Measurements from ENCODE around the gene NUAK1. TPM values are rescaled to one million over a fixed set of nuclear protein-coding genes. Genes with fewer than 3 reads are reported as not detected.

Gene NUAK1
- total RNA-seq, 2 experiments from 2014 or later: 0.03 TPM; not detected in 1

- ChIA-PET POLR2A (no interaction called here), CTCF (ENCODE audit: unreplicated experiment) (no interaction called here)
- no peak for TF ChIP-seq EZH2phosphoT487 (IDR thresholded peaks at IDR 0.05; ENCODE audit: borderline replicate concordance, low read depth, low read length)
- TF ChIP-seq, protein P1, sequence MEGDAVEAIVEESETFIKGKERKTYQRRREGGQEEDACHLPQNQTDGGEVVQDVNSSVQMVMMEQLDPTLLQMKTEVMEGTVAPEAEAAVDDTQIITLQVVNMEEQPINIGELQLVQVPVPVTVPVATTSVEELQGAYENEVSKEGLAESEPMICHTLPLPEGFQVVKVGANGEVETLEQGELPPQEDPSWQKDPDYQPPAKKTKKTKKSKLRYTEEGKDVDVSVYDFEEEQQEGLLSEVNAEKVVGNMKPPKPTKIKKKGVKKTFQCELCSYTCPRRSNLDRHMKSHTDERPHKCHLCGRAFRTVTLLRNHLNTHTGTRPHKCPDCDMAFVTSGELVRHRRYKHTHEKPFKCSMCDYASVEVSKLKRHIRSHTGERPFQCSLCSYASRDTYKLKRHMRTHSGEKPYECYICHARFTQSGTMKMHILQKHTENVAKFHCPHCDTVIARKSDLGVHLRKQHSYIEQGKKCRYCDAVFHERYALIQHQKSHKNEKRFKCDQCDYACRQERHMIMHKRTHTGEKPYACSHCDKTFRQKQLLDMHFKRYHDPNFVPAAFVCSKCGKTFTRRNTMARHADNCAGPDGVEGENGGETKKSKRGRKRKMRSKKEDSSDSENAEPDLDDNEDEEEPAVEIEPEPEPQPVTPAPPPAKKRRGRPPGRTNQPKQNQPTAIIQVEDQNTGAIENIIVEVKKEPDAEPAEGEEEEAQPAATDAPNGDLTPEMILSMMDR (conservative IDR thresholded peaks at IDR 0.05; ENCODE audit: low read length): no peak
- no peak overlapping the region for H3K27ac ChIP-seq (ENCODE audit: low read depth, low read length, poor library complexity, severe bottlenecking)
- H3K4me1 ChIP-seq (ENCODE audit: insufficient read depth, low read length, poor library complexity, severe bottlenecking): no peaks in the 10 kb centered on the region
- H3K4me3 ChIP-seq (ENCODE audit: low read depth, low read length, poor library complexity, severe bottlenecking): no peak overlapping the region
- no TSS peak for BruUV-seq (replicated peaks)
- no peak for DNase-seq (ENCODE audit: low spot score)
- no peaks in the 10 kb centered on the region for H3K9me2 ChIP-seq (ENCODE audit: insufficient read depth, low read length)
- H3K9me3 ChIP-seq (ENCODE audit: low read length): no peaks in the 10 kb centered on the region
- no peak overlapping the region for H2AFZ ChIP-seq (ENCODE audit: low read length)
- H3K36me3 ChIP-seq (ENCODE audit: insufficient read depth, low read length): no peaks in the 10 kb centered on the region
- H3K4me2 ChIP-seq (ENCODE audit: low read length): no peak overlapping the region
- H4K20me1 ChIP-seq (ENCODE audit: insufficient read depth, low read length): no peaks in the 10 kb centered on the region
- intact Hi-C loops (cut with micrococcal nuclease; ENCODE audit: unreplicated experiment): loop anchor here (5.0 kb wide), 1 partner anchor 431 kb away; no protein-coding TSS in a partner anchor
- no peaks in the 10 kb centered on the region for H3K79me2 ChIP-seq (ENCODE audit: insufficient read depth, low read depth, low read length)
Observed at GRCh38 chr12:106138357-106138632, 459 bp downstream of the NUAK1 start.

DNA sequence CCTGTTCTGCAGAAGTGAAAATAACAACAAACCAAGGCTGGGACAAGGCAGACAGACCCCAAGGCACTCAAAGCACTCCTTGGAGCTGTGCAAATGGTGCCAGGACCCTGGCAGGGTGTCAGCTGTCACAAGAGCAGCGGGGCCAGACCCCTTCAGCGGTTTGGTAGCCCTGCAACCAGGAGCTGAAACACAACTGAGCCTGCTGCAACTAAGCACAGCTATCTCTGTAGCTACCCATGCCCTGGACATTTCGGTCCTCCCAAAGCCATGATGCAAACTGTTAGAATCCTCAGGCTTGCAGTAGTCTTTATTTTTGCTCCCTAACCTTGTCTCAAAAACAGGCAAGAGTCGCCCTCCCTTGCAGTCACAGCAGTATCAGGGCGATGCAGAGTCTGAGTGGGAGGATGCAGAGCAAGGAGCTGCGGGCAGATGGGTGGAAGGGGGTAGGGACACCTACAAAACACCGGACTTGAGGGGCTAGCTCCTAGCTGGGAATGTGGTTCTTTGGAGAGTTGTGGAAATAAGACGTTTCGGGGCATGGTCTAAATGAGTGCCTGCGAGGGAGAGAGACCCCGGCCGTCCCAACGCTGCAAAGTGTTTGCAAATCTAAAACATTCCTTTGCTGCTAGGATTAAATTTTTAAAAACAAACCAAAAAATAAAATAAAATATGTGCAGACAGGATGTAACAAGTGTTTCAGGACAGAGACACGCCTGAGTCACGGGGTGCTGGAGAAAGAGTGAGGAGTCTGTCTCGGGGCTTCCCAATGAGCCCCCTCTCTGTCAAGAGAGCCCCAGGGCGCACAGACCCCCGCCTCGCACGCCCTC lies 1.0 kb downstream of the NUAK1 start:
- no peak for DNase-seq (ENCODE audit: low spot score)
- POLR2A ChIA-PET: no interaction called here
- CTCF ChIA-PET (ENCODE audit: unreplicated experiment): interaction anchor here (1.1 to 1.5 kb wide), 2 partner anchors 34 to 717 kb away, joined by 3 read pairs; no protein-coding TSS in a partner anchor
- H4K20me1 ChIP-seq (ENCODE audit: insufficient read depth, low read length): no peaks in the 10 kb centered on the region
- H2AFZ ChIP-seq (ENCODE audit: low read length): no peak overlapping the region
- intact Hi-C loops (cut with micrococcal nuclease; ENCODE audit: unreplicated experiment): loop anchor here (5.0 kb wide), 1 partner anchor 430 kb away; no protein-coding TSS in a partner anchor
- H3K79me2 ChIP-seq (ENCODE audit: insufficient read depth, low read depth, low read length): no peaks in the 10 kb centered on the region
- H3K4me2 ChIP-seq (ENCODE audit: low read length): no peak overlapping the region
- no peaks in the 10 kb centered on the region for H3K36me3 ChIP-seq (ENCODE audit: insufficient read depth, low read length)
- no peaks in the 10 kb centered on the region for H3K4me1 ChIP-seq (ENCODE audit: insufficient read depth, low read length, poor library complexity, severe bottlenecking)
- TF ChIP-seq, protein P1 (conservative IDR thresholded peaks at IDR 0.05; ENCODE audit: low read length): no peak
- TF ChIP-seq EZH2phosphoT487 (IDR thresholded peaks at IDR 0.05; ENCODE audit: borderline replicate concordance, low read depth, low read length): no peak
- no peaks in the 10 kb centered on the region for H3K9me2 ChIP-seq (ENCODE audit: insufficient read depth, low read length)
- H3K27ac ChIP-seq (ENCODE audit: low read depth, low read length, poor library complexity, severe bottlenecking): no peak overlapping the region
- H3K9me3 ChIP-seq (ENCODE audit: low read length): no peaks in the 10 kb centered on the region
- BruUV-seq (replicated peaks): no TSS peak
- H3K4me3 ChIP-seq (ENCODE audit: low read depth, low read length, poor library complexity, severe bottlenecking): no peak overlapping the region

- Histone ChIP-seq H2AFZ (ENCODE audit: low read length) (peak overlapping the region; percentile 1; the same call in 1 of the 2 replicates), H3K4me1 (ENCODE audit: insufficient read depth, low read length, poor library complexity, severe bottlenecking) (no peaks in the 10 kb centered on the region), H3K9me2 (ENCODE audit: insufficient read depth, low read length) (no peaks in the 10 kb centered on the region), H3K4me2 (ENCODE audit: low read length) (no peak overlapping the region), H3K9me3 (ENCODE audit: low read length) (no peaks in the 10 kb centered on the region), H3K36me3 (ENCODE audit: insufficient read depth, low read length) (no peaks in the 10 kb centered on the region), H4K20me1 (ENCODE audit: insufficient read depth, low read length) (no peaks in the 10 kb centered on the region), H3K27ac (ENCODE audit: low read depth, low read length, poor library complexity, severe bottlenecking) (no peak overlapping the region), H3K4me3 (ENCODE audit: low read depth, low read length, poor library complexity, severe bottlenecking) (no peak overlapping the region), H3K79me2 (ENCODE audit: insufficient read depth, low read depth, low read length) (no peaks in the 10 kb centered on the region)
- TF ChIP-seq, protein P1 (conservative IDR thresholded peaks at IDR 0.05; ENCODE audit: low read length): peak; percentile 95
- no peak for TF ChIP-seq EZH2phosphoT487 (IDR thresholded peaks at IDR 0.05; ENCODE audit: borderline replicate concordance, low read depth, low read length)
- POLR2A ChIA-PET: interaction anchor here (0.7 kb wide), 1 partner anchor 364 kb away, joined by 3 read pairs; no protein-coding TSS in a partner anchor
- intact Hi-C loops (cut with micrococcal nuclease; ENCODE audit: unreplicated experiment): loop anchor here (1.0 to 5.0 kb wide), 2 partner anchors 429 to 716 kb away; no protein-coding TSS in a partner anchor
- CTCF ChIA-PET (ENCODE audit: unreplicated experiment): interaction anchor here (1.1 to 1.5 kb wide), 2 partner anchors 35 to 716 kb away, joined by 3 read pairs; no protein-coding TSS in a partner anchor
- peak; percentile 68 for DNase-seq (ENCODE audit: low spot score)
- no TSS peak for BruUV-seq (replicated peaks)
Observed at GRCh38 chr12:106136263-106136662, 2.5 kb downstream of the NUAK1 start.
